HG03196 (cell line): ENCODE data around the gene USP9X.
"Not testable (repeated sequence)": the region's sequence is repeated elsewhere in the genome, so short reads cannot be mapped to it uniquely, and the experiment has no call there.

Experiments used
- ATAC-seq: cut with Tn5 transposase; IDR thresholded peaks from one replicate; pipeline ENCODE4 v1.9.1; 2021; ENCODE audit not compliant: unreplicated experiment

Gene USP9X

GRCh38 chrX:41178201-41178600 is 93.0 kb downstream of the USP9X start:
- ATAC-seq, result no peak

DNA sequence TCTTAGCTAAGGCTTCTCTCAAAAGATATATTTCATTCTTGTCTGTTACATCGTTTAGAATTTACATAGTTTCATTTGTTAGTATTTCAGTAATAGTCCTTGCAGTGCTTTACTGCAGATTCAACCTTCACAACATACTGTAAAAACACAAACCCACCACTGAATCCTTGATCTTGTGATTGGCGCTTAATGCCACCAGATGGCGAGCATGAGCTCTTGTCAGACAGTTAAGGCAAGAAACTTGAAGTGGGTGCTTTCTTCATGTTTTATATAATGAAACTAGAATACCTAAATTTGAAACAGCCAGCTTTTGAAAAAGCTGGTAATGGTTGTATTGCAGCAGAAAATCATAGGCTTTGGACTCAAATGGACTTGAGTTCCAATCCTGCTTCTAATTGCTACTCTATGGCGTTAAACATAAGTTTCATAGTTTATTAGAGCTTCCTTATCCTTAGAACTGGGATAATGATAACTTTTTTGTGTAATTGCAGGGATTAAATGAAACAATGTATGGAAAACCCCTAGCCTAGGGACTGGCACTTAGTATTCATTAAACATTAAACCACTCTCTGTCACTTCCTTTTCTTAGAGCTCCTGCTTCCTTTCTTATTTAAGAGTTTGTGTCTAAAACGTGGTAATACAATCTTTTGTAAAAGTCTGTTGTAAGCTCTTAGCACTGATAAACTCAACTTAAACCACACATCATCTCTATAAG is 95.1 kb downstream of the USP9X start:
- ATAC-seq, result no peak

DNA sequence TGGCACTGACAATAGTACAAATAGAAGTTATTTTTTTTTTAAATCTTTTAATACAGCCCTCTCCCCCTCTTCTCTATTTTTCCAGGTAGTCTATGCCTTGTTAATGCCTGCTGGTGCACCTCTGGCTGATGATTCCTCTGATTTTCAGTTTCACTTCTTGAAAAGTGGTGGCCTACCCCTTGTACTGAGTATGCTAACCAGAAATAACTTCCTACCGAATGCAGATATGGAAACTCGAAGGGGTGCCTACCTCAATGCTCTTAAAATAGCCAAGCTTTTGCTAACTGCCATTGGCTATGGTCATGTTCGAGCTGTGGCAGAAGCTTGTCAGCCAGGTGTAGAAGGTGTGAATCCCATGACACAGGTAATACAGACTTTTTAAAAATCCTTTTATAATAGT is 99.1 kb downstream of the USP9X start:
- ATAC-seq, result no peak

- ATAC-seq, result not testable (repeated sequence)
Measured at GRCh38 chrX:41186946-41187345, 101.7 kb downstream of the USP9X start.

DNA sequence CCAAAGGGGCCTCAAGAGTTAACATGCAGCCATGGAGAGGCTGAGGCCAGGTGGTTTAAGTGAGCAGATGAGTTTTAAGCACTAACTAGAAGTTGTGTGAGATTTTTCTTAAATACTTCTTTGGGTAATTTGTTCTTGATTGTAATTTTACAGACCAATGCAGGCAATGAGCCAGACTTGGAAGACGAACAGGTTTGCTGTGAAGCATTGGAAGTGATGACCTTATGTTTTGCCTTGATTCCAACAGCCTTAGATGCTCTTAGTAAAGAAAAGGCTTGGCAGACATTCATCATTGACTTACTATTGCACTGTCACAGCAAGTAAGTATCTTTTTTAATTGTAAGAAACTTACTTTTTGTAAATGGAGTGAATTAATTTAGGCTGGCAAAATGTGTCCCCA is 103.9 kb downstream of the USP9X start:
- ATAC-seq, result no peak

GRCh38 chrX:41192880-41193279 is 107.6 kb downstream of the USP9X start:
- ATAC-seq, result no peak

DNA sequence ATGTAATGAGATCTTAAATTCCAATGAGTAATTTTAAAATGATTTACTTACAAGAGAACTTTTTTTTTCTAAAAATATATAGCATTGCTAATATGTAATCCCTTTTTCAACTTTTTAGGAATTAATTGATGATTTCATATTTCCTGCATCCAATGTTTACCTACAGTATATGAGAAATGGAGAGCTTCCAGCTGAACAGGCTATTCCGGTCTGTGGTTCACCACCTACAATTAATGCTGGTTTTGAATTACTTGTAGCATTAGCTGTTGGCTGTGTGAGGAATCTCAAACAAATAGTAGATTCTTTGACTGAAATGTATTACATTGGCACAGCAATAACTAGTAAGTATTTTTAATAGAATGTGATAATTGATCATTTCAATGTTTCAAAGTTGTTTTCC is 113.2 kb downstream of the USP9X start:
- ATAC-seq, result no peak

DNA sequence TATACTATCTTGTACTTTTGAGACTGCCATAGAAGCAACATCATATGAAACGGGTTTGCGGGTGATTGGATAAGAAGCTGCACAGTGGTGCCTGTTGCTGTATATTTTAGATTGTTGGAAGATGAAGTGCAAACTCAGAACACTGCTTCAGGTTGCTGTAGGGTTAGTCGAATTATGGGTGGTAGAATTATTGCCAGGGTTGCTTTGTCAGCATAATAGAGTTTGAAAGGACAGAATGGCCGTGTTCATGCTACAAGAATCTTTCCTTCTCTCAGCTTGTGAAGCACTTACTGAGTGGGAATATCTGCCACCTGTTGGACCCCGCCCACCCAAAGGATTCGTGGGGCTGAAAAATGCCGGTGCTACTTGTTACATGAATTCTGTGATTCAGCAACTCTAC is 115.5 kb downstream of the USP9X start:
- no peak for ATAC-seq

DNA sequence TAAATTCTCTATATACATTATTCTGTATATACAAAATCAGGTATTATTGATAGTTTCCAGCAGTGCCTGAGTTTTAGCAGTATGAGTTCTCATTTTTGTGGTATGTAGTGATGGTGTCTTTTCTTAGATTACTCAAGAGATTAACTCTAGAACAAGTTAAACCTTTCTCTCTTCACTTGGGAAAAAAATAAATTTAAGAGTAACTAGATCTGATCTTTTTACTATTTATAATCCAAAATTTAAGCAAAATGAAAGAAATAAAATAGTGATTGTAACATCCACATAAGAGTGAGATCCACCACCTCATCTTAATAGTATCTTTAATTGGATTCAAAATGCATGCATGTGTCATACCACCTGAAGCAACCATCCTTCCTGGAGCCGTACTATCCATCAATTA is 124.6 kb downstream of the USP9X start:
- ATAC-seq, result no peak

DNA sequence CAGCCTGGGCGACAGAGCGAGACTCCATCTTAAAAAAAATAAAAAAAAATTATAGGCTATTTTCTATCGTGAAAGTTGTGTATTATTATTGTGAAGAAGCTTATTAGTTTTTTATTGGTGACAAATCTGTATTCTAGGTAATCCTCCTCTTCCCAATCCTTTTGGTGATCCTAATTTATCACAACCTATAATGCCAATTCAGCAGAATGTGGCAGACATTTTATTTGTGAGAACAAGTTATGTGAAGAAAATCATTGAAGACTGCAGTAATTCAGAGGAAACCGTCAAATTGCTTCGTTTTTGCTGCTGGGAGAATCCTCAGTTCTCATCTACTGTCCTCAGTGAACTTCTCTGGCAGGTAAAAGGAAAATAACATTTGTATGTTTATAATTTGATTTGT is 139.4 kb downstream of the USP9X start:
- no peak for ATAC-seq

GRCh38 chrX:41233988-41234387 is 148.7 kb downstream of the USP9X start:
- ATAC-seq, result no peak

- ATAC-seq, result not testable (repeated sequence)
Measured at GRCh38 chrX:41234471-41234870, 149.2 kb downstream of the USP9X start.

- no peak for ATAC-seq
Measured at GRCh38 chrX:41234962-41235361, 149.7 kb downstream of the USP9X start.

DNA sequence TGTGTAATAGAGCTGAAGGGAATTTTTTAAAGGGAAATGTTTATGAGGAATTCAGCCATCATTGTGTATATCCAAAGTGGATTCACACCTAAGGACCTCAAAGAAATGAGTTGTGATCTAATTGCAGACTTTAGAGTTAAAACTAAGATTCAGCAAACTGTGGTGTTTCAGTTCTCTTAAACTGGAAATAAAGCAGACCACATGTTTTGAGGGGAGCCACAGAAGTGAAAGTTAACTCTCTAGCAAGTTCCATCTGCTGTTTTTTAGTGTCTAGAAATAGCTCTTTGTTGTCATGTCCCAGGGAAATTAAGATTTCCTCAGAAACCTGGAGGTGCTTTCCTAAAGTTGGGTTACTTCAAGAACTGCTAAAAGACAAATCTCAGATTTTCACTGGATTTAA is 151.4 kb downstream of the USP9X start:
- ATAC-seq, result no peak

DNA sequence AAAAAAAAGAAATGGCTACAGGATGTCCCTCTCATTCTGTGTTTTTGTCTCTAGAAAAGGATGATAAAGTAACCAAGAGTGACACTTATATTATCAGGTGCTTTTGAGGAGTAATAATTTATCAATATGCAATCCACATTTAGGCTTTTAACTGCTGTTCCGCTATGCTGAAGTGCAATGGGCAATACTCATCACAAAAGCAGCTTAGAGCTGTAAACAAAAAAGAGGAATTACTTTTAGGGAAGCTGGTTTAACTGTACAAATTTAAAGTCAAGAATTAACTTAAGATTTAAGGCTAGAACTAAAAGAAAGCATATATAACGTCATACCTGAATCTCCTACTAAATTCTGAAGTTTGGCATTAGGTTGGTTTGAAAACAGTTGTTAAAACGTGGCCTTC is 155.3 kb downstream of the USP9X start:
- no peak for ATAC-seq

DNA sequence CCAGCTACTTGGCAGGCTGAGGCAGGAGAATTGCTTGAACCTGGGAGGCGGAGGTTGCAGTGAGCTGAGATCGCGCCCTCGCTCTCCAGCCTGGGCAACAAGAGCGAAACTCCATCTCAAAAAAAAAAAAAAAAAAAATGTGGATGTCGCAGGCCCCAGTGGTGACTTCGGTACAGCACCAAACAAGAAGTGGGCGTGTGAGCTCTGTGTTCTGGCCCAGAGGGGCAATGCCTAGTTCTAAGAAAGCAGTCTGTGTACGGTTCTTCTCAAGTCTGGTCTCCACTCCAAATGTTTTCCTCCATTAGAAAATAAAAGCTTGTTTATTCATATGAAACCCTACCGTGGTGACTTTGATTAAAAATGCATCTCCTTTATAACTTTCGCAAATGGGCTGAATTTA is 156.7 kb downstream of the USP9X start:
- ATAC-seq, result no peak

GRCh38 chrX:41245641-41246040 is 160.4 kb downstream of the USP9X start:
- no peak for ATAC-seq

DNA sequence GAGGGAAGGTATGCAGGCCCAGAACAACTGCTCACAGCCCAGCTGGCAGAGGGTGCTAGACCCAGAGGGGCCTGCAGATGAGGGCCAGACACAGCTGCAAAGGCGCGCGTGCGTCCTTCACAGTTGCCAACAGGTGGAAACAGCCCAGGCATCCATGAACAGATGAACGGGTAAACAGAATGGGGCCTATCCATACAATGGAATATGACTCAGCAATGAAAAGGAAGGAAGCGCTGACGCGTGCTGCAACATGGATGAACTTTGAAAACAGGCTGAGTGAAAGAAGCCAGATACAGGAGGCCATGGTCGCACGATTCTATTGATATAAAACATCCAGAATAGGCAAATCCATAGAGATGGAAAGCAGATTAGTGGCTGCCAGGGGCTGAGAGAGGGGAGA is 165.6 kb downstream of the USP9X start:
- ATAC-seq, result no peak

- ATAC-seq, result no peak
Measured at GRCh38 chrX:41257801-41258200, 172.6 kb downstream of the USP9X start.

DNA sequence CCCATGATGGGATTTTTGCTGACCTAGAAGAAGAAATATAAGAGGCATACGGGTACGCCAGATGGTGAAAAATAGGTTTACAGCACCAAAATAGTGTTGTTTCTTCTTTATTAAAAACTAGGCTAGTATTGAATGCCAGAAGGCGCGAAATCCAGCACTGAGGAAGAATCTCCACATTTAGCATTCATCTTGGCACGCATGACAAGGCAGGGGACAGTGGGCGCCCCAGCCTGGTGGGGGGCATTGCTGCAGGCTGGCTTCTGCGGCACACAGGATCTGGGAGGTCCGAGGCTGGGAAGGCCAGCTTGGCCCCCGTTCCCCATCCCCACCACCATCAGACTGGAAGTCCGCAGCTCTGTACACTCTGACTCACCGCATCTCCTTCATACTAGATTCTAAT is 173.0 kb downstream of the USP9X start:
- no peak for ATAC-seq

- ATAC-seq, result no peak
Measured at GRCh38 chrX:41258871-41259270, 173.6 kb downstream of the USP9X start.

- no peak for ATAC-seq
Measured at GRCh38 chrX:41259516-41259915, 174.3 kb downstream of the USP9X start.

DNA sequence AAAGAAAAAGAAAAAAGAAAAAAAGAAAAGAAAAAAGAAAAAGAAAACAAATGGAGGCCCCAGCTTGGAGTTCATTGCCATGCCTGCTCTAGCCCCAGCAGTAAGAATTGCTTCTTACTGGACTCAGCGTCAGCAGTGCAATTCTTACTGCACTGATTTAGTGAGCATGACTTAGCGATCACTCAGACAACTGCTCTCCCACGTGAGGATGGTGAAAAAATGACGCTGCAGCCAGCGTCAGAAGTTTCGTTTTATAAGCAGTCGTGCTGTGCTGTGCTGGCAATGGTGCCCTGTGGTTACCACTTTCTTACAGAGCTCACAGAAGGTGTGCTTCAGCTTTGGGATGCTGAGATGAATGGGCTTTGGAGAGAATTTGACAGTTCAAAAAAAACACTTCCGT is 180.4 kb downstream of the USP9X start:
- no peak for ATAC-seq
